CD4-positive, alpha-beta T cell treated with Interleukin-15 for 4 hours (primary cell): ENCODE data around the gene PTPMT1.

Experiments used
- DNase-seq: peaks from one replicate; pipeline ENCODE4 v3.0.0-alpha.2; 2020; ENCODE audit warnings: low spot score

Gene PTPMT1

DNA sequence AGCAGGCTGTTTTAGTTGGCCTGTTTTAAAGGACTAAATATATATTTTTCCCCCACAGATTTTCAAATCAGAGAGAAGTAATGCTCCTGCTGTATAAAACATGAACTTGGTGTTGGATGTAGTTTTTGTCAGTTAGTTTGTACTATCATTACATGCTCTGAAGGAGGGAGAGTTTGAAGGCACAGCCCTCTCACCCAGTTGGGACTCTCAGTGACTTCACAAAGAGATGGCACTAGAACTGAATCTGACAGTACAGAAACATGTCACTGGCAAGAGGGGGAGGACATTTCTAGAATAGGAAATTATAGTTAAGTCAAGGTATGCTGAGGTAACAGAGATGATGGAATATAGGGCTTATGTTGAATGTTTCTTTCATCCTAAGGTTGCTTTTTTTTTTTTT, 49.9 kb downstream of the PTPMT1 start:
- DNase-seq: no peak

DNA sequence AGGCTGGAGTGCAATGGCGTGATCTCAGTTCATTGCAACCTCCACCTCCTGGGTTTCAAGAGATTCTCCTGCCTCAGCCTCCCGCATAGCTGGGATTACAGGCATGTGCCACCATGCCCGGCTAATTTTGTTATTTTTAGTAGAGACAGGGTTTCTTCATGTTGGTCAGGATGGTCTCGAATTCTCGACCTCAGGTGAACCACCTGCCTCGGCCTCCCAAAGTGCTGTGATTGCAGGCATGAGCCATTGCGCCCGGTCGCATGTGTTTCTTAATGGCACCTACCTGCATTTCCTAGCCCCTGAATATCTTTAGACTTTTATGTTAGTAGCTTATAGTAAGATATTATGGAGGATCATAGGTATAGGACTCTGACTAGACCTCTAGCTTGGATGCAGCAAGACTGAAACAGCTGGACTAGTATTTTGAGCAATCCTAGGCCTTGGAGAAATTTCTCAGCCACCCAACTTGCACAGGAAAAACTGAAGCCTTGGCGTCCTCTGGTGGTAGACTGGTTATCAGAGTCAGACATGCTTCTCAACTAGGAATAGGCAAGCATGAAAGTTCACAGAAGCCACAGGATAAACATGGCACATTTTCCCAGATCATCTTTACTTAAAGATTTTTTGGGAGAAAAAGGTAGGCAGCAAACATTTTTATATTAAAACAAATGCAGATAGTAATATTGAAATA, 51.5 kb downstream of the PTPMT1 start:
- DNase-seq: no peak

DNA sequence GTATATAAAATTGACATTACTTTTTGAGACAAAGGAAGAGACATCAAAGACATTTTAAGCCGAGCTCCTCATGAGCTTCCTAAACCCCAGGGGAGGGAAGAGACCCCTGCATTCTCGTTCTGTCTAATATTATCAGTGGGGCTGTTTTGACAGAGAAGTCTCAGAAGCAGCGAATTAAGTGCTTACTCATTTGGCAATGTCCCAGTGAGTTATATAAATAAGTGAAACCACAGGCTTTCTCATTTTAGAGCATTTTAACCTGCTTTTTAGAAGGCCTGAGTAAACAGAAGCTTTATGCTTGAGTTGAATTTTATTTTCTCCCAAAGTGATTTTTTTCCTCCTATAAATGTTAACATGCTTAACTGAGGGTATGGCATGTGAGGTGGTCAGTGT, 52.0 kb downstream of the PTPMT1 start:
- no peak for DNase-seq

DNA sequence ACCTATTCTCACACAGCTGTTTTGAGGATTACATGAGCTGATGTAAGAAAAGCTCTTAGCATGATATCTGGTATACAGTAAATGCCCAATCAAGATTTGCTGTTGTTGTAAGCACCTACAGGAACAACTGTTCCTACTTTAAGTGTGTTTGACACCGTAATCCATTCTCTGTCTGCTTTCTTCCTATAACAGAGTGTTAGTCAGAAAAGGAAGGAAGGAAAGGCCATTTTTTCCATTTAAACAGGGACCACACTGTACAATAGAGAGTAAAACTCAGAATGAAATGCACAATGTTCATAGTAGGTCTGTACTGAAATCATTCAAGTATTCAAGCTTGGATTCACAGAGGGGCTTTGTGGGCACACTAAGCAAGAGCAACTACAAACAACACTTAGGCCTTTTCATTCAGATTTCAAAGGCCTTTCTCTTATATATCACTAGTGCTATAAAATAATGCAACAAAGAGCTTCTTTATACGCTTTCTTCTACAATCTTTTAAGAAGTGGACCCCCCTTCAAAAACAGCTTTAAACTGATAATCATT, 55.5 kb downstream of the PTPMT1 start:
- no peak for DNase-seq
